H4 (cell line): ENCODE measurements around the gene PYHIN1. TPM values are rescaled to one million over a fixed set of nuclear protein-coding genes. Genes with fewer than 3 reads are reported as not detected.
"Not testable (repeated sequence)": the region's sequence is repeated elsewhere in the genome, so short reads cannot be mapped to it uniquely, and the experiment has no call there.

ENCODE experiments used
- DNase-seq: peaks from one replicate; pipeline ENCODE4 v3.0.0-alpha.2; 2015; ENCODE audit warnings: low spot score
- total RNA-seq: library from RNA; depleted of rRNA; stranded (reverse); fragments of >200 nt; shearing (Covaris generic); gene quantifications from 2 replicates; pipeline ENCODE4 v1.2.3, GENCODE V29; 2014

The PYHIN1 gene
- total RNA-seq, 1 experiment from 2014 or later = 0.33 TPM

DNA sequence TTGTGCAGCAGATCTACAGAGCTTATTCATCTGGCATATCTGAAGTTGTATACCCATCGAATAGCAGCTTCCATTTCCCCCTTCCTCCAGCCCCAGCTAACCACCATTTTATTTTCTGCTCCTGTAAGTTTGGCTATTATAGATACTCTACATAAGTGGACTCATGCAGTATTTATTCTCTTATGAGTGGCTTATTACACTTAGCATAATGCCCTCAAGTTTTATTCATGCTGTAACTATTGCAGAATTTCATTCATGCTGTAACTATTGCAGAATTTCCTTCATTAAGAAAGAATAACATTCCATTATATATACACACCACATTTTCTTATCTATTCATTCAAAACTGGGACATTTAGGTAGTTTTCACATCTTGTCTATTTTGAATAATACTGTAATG lies 47.9 kb downstream of the PYHIN1 start:
- DNase-seq = no peak

DNA sequence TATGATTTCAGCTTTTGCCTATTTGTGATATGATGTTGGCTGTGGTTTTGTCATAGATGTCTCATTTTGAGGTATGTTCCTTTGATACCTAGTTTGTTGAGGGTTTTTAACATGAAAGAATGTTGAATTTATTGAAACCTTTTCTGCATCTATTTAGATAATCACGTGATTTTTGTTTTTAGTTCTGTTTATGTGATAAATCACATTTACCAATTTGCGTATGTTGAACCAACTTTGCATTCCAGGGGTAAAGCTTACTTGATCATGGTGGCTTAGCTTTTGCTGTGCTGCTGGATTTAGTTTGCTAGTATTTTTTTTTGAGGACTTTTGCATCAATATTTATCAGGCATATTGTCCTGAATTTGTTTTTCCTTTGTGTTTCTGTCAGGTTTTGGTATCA lies 51.9 kb downstream of the PYHIN1 start:
- DNase-seq = no peak

DNA sequence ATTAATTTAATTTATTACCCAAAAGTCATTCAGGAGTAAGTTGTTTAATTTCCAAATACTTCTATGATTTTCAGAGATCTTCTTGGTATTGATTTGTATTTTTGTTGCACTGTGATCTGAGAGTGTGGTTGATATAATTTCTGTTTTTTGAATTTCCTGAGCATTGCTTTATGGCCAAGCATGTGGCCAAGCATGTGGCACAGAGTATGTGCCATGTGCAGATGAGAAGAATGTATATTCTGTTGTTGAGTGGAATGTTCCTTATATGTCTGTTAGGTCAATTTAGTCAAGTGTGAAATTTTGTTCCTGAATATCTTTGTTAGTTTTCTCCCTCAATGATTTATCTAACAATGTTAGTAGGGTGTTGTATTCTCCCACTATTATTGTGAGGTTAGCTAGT lies 53.0 kb downstream of the PYHIN1 start:
- no peak for DNase-seq

DNA sequence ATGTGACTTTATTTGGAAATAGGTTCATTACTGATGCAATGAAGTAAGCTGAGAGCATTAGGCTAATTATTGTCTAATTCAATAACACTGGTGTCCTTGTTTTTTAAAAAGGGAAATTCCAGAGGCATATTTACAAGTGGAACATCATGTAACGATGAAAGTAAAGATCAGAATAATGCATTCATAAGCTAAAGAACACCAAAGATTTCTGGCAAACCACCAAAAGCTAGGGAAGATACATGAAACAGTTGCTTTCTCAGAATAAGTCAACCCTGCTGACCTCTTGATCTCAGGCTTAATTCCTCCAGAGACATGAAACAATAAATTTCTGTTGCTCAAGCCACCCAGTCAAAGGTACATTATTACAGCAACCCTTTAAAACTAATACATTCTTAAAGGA lies 58.1 kb downstream of the PYHIN1 start:
- DNase-seq = no peak

DNA sequence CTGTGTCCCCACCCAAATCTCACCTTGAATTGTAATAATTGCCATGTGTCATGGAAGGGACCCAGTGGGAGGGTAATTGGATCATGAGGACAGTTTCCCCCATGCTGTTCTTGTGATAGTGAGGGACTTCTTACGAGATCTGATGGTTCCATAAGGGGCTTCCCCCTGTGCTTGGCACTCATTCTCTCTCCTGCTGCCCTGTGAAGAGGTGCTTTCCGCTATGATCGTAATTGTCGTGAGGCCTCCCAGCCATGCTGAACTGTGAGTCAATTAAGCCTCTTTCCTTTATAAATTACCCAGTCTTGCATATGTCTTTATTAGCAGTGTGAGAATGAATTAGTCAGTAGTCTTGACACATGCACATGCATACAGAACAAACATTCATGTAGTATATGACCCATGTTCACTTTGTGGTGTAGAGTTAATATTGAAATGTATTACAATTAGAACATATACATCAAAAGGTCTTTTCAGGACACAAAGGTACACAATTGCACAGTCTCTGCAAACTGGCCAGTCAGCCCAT lies 61.5 kb downstream of the PYHIN1 start:
- DNase-seq = no peak

DNA sequence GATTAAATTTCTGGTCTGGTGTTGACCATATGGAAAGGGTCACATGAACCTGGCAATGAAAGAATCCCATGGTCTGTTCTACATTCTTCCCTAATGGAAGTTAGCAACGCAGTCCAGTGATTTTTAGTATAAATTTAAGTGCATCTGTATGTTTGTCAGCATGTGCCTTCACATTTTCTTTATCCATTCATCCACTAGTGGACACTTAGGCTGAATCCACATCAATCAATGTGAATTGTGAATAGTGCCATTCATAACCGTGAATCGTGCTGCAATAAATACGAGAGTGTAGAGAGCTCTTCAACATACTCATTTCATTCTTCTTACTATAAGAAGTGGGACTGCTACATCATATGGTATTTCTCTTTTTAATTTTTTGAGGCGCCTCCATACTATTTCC lies 65.6 kb downstream of the PYHIN1 start:
- no peak for DNase-seq

DNA sequence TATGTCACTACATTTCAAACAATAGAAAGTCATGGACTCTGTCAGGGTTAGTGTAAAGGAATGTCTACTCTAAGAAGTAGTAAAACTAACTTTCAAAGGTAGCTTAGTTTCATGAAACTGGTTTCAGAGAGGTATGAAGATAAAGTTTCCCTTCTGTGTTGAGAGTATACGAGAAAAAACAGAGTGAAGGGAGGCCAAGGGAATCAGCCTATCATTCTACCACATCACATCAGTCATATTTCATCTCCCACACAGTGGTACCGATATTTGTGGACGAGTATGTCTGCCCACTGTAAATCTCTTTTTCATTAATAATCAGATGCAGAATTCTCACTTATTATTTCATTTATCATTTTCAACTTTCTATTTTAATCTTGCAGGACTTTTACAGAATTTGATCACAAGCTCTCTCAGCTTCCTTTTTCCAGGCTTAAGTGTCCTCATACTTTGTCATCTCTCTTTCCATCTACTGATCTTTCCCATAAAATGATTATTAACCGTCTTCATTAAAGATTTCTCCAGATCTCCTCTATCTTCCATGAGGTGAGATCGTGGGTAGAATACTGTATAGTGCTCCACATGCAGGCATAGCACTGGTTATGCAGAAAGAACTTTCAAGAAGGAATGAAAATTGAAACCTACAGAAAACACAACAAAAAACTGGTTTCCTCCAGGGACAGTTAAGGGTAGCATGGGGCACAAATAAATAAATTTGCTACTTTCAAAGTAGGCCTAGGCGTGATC lies 66.9 kb downstream of the PYHIN1 start:
- DNase-seq = no peak

DNA sequence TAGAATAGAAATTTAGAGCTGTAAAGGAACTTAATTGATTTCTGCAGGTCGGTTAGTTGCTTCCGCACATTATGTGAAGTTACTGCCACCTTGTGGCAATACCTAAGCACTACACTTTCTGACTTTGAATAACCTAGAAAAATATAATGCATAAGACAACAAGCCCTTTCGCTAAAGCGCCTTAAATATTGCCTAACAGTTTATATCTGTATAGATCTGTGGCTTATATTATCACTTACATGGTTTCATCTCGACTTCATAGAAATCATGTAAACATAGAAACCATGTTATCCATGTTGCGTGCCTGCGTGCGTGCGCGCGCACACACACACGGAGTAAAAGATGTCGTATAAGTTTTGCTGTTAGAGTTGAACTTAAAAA lies 67.4 kb downstream of the PYHIN1 start:
- DNase-seq = peak; percentile 57

DNA sequence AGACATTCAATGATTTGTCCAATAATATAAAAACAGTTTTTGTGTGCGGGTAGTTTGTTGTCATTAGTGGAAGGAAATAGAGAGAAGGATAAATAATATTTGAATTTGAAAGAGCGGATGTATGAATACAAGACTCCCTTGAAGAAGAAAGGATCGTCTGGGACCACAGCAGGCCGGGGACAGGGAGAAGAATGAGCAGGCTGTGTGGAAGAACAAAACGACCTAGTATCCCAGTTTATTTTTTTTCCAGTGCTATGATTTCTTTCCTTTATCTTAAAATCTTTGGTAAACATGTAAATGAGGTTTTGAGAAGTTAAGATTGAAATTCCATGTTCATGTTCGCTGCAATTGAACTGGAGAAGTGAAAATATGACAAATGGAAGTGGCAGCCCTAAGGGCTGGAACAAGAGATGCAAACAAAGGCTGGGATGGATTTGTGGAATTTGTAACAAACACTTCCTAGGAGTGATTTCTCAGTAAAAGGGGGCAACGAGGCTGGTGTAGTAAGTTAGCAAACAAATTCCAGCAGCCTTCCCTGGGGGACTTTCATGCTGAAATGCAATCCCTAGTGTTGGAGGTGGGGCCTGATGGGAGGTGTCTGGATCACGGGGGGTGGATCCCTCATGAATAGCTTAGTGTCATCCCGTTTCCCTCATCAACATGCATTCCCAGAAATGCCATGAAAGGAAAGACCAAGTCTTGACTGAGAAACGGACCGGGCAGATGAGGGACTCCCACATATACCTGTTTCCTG lies 68.1 kb downstream of the PYHIN1 start:
- DNase-seq = peak; percentile 94

DNA sequence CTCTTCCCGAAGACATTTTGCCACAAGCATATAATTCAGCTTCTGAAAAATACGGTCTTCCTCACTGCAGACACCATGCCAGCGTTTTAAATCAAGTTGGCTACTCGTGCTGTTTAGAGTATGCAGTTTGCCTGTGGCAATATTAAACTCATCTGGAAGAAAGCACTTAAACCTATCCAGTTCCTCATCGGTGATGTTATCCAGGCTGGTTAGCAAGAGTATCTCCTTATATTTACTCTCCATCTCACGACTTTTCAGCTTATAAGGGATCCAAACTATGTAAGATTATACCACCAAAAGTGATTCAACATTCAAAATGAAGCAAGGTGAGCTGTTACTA lies 68.7 kb downstream of the PYHIN1 start:
- no peak for DNase-seq

DNA sequence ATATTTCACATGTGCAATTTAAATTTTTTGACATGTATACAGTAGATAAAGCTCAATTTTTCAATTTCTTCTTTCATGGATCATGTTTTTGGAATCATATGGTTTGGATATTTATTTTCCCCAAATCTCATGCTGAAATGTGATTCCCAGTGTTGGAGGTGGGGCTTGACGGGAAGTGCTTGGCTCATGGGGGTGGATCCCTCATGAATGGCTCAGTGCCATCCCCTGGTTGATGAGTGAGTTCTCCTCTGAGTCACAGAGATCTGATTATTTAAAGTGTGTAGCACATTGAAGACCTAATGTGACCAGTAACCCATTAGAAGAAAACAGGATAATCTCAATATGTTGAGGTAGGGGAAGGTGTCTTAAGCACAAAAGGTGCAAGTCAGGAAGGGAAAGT lies 69.3 kb downstream of the PYHIN1 start:
- peak; percentile 94 for DNase-seq

DNA sequence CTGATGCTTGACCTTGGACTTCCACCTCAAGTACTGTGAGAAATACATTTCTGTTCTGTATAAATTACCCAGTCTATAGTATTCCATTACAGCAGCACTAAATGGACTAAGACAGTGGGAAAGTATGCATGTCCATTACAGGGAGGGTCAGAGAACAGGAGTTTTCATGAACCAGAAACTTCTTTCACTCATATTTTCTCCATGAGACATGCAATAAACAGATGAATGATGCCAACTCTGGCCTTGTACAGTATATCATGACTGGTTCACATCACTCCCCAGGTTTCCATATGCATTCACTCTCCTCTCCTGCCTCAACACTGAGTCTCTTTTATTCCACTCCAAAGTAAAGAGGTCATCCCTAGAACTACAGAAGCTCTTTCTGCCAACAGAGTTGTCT lies 73.8 kb downstream of the PYHIN1 start:
- DNase-seq = no peak

DNA sequence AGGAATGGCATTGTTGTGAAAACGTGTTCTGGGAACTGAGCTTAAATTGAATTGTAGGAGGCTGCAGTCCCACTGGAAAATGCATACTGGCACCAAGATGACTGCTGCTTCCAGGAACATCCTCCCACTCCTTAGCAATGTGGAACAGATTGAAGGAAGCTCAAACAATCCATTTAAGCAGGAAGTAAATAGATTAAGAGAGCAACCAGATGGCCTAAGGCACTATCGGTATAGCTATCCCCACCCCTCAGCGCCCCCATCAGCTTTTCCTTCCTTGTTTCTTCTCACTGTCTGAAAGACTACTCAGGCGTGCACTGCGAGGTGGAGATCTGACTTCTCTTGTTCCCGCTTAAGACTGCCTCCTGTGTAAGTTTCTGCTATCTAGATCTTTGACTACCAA lies 74.3 kb downstream of the PYHIN1 start:
- no peak for DNase-seq

DNA sequence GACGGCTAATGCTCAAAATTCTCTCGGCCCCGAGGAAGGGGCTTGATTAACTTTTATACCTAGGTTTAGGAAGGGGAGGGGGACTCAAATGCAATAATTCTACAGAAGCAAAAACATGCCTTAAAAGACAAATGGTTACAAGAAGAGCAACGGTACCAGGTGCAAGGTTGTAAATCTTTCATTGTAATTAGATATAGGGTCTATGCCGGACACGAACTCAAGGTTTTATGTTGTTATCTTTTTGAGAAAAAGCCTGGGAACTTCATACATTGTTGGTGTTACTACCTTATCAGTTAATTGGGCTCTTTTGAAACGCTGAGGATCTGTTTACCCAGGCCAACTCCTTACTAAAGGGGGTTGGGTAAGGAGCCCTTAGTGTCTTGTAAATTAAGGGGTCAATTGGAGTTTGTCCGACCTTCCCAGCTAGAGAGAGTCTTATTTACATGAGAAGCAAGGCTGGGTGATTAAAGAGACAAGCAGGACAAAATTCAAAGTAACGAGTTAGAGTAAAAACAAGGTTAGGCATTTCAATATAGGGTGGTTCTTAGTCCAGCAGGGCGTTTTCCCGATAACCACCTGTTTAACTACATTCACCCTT lies 75.0 kb downstream of the PYHIN1 start:
- not testable (repeated sequence) for DNase-seq

DNA sequence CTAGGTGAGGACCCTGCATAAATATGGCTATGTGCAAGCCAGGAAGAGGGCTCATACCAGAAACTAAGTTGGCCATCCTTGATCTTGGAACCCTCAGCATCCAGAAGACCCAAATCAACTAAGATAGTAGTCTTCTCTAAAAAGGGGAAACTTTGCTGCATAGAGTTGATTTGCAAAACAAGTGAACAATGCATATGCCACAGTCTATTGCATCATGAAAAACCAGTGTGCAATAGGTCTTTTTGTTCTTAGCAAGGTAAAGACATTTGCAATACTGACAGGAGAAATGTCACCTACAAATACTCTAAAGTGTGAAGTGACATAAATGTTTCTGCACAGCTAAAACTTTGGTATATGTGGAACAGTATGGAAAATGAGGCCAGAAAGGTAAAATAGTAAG lies 76.4 kb downstream of the PYHIN1 start:
- DNase-seq = no peak

DNA sequence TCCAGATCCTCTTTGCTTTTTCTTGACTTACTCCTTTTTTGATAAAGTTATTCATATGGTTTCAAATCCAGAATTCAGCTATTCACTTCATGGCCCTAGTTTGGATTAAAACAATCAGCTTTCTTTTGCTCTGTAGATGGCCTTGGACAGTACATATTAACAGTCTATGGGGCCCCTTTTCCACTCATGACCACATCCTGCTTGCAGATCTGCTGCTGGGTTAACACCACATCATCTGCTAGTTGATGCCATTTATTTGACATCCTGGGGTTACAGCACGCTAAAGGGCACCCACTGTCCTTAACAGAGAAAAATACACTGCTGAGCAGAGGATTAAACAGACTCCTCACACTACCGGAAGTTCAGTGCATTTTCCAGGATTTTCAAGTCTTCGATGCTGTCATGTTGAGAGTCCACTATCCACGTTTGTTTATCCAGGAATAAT lies 77.4 kb downstream of the PYHIN1 start:
- DNase-seq = peak; percentile 20

DNA sequence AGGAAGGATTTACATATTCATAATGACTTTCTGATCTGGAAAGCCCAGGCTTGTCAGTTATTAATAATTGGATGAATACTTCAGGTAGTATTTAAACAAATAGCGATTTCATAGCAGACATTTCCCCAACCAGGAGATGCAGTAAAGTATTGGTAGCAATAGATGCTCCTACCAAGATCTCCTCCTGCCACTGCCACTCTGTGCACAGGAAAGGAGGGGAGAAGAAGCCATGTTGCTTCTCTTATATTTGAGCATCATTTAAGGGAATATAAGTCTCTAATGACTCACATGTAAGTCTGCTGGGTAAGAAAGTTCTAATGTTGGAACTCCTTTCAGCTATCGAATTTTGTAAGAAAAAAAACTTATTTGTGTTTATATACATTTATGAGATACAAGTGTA lies 77.9 kb downstream of the PYHIN1 start:
- peak; percentile 17 for DNase-seq

DNA sequence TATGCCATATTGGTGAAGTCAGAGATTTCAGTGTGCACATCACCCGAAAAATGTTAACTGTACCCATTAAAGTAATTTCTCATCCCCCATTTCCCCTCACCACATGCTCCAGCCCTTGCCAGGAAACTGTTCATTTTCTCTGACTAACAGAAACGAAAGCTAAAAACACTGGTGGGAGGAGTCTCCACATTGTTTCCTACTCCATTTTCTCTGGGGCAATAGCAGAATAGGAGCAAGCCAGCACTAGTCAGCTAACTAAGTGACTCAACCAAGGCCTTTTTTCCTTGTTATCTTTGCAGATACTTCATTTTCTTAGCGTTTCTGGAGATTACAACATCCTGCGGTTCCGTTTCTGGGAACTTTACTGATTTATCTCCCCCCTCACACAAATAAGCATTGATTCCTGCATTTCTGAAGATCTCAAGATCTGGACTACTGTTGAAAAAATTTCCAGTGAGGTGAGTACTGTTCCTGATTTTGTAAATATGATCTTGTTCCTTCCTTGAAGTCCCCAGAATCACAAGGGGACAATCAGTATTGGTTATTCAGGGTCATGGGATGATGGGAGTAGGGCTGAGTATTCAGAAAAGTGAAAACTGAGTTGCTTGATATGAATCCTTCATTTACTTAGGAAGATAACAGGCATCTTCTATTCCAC lies 78.5 kb downstream of the PYHIN1 start, which contains the start of gene IFI16:
TSS of gene IFI16 (plus strand) at position 204 of the 658 bp plus-strand sequence. CDS start 4,774 bp downstream, outside the sequence.
- peak; percentile 95 for DNase-seq

DNA sequence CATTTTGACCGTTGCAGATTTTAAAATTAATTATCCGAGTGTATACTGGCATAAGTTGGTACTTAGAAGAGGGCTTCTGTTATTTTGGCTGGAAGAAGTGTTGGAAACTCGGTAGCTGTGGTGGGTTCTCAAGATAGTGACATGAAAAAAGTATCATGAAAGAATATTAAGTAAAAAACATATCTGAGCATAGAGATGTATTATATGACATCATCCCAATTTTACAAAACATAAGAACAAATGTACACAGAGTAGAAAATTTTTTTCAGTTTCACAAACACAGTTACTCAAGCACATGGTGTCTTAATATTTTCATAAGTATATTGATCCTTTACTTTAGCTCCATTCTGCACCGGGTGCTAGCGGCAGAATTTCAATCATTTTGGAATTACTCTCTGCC lies 79.0 kb downstream of the PYHIN1 start:
- no peak for DNase-seq

DNA sequence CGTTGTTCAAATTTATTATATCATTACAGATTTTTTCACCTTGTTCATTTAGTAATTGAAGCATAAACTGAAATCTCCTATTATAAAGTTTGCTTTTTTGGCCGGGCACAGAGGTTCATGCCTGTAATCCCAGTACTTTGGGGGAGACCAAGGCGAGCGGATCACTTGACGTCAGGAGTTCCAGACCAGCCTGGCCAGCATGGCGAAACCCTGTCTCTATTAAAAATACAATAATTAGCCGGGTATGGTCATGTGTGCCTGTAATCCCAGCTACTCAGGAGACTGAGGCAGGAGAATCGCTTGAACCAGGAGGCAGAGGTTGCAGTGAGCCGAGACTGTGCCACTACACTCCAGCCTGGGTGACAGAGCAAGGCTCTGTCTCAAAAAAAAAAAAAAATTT lies 79.6 kb downstream of the PYHIN1 start:
- not testable (repeated sequence) for DNase-seq

DNA sequence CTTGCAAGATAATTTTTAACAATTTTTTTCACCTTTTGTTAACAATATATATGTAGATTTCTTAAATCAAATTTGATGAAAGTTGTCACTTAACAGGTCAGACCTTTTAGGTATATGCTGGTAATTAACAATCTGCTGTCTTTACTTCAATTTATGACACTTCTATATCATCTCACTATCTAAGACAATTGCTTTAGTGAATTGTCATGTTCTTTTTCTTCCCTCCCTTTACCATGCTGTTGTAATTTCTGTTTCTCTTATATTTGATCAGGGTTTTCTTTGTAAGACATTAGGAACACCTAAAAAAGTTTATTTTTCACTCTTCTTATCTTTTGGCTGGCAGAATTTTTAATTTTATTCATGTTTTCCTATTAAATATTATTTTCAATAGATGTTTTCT lies 80.4 kb downstream of the PYHIN1 start:
- DNase-seq = no peak

DNA sequence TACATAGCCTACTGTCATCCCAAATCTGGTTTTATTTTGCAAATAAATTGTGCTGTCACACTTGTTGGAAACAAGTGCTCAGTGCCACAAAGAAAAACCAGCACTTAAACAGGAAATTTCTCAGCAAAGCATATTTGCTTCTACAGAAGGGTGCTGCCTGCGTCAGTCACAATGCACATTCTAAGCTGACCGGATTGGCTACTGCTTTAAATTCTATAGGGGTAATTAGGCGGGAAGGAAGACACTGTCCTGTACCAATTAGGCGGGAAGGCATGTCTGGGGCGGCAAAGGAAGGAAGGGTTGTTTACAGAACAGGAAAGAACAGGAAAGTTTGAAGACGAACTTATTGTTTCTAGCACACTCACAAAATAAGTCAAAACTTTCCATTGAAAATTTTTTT lies 81.1 kb downstream of the PYHIN1 start:
- DNase-seq = no peak
